Vagina (tissue), 2 donors: ENCODE results near the gene STON2.

Source experiments
- POLR2AphosphoS5 ChIP-seq, 2 donors: sonication (generic); formaldehyde crosslinking; IDR thresholded peaks; one replicate each; pipeline ENCODE4 v1.9.0; 2017; ENCODE audit warnings: antibody characterized with exemption in 2 of 2, mild to moderate bottlenecking in 2 of 2, low read depth in 1 of 2; ENCODE audit not compliant: insufficient read depth in 1 of 2
- TF ChIP-seq, protein P1 (sequence below), 3 experiments: fragments of 450-650 bp in 2 of 3; fragments of 200-600 bp in 1 of 3; sonication (generic) in 1 of 3; IDR thresholded peaks; one replicate each; pipeline ENCODE4 v1.5.1; 2017 to 2019; ENCODE audit warnings: antibody characterized with exemption in 3 of 3, mild to moderate bottlenecking in 2 of 3, moderate library complexity in 2 of 3

DNA sequence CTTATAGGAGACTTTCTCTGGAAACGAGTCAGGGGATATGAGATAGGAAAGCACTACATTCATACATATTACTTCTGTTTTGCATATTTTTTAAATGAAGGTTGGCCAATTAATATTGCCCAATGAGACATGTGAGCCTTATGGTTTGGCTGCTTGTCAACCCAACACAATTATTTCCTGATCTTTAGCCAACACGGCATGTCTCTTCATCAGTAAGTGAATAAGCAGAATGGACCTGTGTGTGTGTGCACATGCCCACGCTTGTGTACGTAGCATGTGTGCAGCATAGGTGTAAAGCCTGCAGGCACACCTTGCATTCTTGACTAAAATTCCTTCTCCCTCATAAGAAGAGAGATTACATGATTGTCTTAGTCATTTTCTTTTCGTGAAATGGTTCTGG lies 88.3 kb downstream of the STON2 start:
- TF ChIP-seq POLR2AphosphoS5 (IDR thresholded peaks at IDR 0.05; ENCODE audit: insufficient read depth in 1 of 2, low read depth in 1 of 2): peak in 1 of 2 donors; percentile 12
- TF ChIP-seq, protein P1, sequence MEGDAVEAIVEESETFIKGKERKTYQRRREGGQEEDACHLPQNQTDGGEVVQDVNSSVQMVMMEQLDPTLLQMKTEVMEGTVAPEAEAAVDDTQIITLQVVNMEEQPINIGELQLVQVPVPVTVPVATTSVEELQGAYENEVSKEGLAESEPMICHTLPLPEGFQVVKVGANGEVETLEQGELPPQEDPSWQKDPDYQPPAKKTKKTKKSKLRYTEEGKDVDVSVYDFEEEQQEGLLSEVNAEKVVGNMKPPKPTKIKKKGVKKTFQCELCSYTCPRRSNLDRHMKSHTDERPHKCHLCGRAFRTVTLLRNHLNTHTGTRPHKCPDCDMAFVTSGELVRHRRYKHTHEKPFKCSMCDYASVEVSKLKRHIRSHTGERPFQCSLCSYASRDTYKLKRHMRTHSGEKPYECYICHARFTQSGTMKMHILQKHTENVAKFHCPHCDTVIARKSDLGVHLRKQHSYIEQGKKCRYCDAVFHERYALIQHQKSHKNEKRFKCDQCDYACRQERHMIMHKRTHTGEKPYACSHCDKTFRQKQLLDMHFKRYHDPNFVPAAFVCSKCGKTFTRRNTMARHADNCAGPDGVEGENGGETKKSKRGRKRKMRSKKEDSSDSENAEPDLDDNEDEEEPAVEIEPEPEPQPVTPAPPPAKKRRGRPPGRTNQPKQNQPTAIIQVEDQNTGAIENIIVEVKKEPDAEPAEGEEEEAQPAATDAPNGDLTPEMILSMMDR (IDR thresholded peaks at IDR 0.05): no peak
